GM12873 (cell line): Measurements from ENCODE around the gene CTSC.

ENCODE experiments used
- CTCF ChIP-seq: IDR thresholded peaks from 2 replicates; pipeline ENCODE4 v1.5.1; 2012; ENCODE audit warnings: low read depth, mild to moderate bottlenecking, moderate library complexity, low read length, control low read depth; ENCODE audit not compliant: insufficient read depth; ENCODE audit errors: missing control alignments

The CTSC gene

GRCh38 chr11:88249706-88250105 is 87.8 kb downstream of the CTSC start:
- no peak for TF ChIP-seq CTCF

- TF ChIP-seq CTCF = no peak
These were observed 90.8 kb downstream of the CTSC start for GRCh38 chr11:88246696-88247095.
